Mesendoderm (in vitro differentiated cells): ENCODE measurements around the gene CCDC148.
"Not testable (repeated sequence)": the region's sequence is repeated elsewhere in the genome, so short reads cannot be mapped to it uniquely, and the experiment has no call there.

Experiments used
- DNase-seq: peaks from one replicate; pipeline ENCODE4 v3.0.0; 2013
- H2AK5ac ChIP-seq: 2 replicates; pipeline ENCODE4 v1.6.1; 2013; ENCODE audit warnings: low read length, inconsistent platforms
- H2BK120ac ChIP-seq: 2 replicates; pipeline ENCODE4 v1.6.1; 2013; ENCODE audit warnings: low read depth, mild to moderate bottlenecking, low read length, moderate library complexity, mixed read lengths
- H2BK15ac ChIP-seq: replicated peaks from 2 replicates; pipeline ENCODE4 v1.6.1; 2013; ENCODE audit warnings: low read depth, mild to moderate bottlenecking, moderate library complexity
- H2BK5ac ChIP-seq: 2 replicates; pipeline ENCODE4 v1.6.1; 2013; ENCODE audit warnings: low read length, inconsistent platforms
- H3K18ac ChIP-seq: 2 replicates; pipeline ENCODE4 v1.6.1; 2013; ENCODE audit warnings: mild to moderate bottlenecking, low read length, mixed read lengths
- H3K23ac ChIP-seq: one replicate; pipeline ENCODE4 v1.6.1; 2013; ENCODE audit warnings: low read length
- H3K27ac ChIP-seq: 2 replicates; pipeline ENCODE4 v1.5.1; 2013; ENCODE audit warnings: low read depth, mild to moderate bottlenecking, inconsistent platforms, low read length, moderate library complexity
- H3K27me3 ChIP-seq: 2 replicates; pipeline ENCODE4 v1.6.1; 2013; ENCODE audit warnings: low read length, control low read depth, mild to moderate bottlenecking, inconsistent platforms; ENCODE audit not compliant: insufficient read depth, poor library complexity
- H3K36me3 ChIP-seq: 2 replicates; pipeline ENCODE4 v1.6.1; 2013; ENCODE audit warnings: low read length, inconsistent platforms; ENCODE audit not compliant: control insufficient read depth, insufficient read depth
- H3K4ac ChIP-seq: one replicate; pipeline ENCODE4 v1.6.1; 2013; ENCODE audit warnings: low read depth, mild to moderate bottlenecking, low read length, moderate library complexity
- H3K4me1 ChIP-seq: 2 replicates; pipeline ENCODE4 v1.6.1; 2013; ENCODE audit warnings: low read depth, low read length, inconsistent platforms; ENCODE audit not compliant: control insufficient read depth
- H3K4me2 ChIP-seq: 2 replicates; pipeline ENCODE4 v1.6.1; 2013; ENCODE audit warnings: low read length
- H3K4me3 ChIP-seq: 2 replicates; pipeline ENCODE4 v1.5.1; 2013; ENCODE audit warnings: mild to moderate bottlenecking, low read length
- H3K56ac ChIP-seq: one replicate; pipeline ENCODE4 v1.6.1; 2013; ENCODE audit warnings: low read length
- H3K79me1 ChIP-seq: 2 replicates; pipeline ENCODE4 v1.6.1; 2013; ENCODE audit warnings: low read length, inconsistent platforms
- H3K79me2 ChIP-seq: 2 replicates; pipeline ENCODE4 v1.6.1; 2013; ENCODE audit warnings: mild to moderate bottlenecking, low read length; ENCODE audit not compliant: control insufficient read depth, insufficient read depth
- H3K9ac ChIP-seq: 2 replicates; pipeline ENCODE4 v1.6.1; 2013; ENCODE audit warnings: low read length, inconsistent platforms
- H4K5ac ChIP-seq: one replicate; pipeline ENCODE4 v1.6.1; 2013; ENCODE audit warnings: low read length
- H4K8ac ChIP-seq: one replicate; pipeline ENCODE4 v1.6.1; 2013; ENCODE audit warnings: low read depth, mild to moderate bottlenecking, control low read depth, low read length, moderate library complexity
- WGBS: extraction: QIAGEN DNeasy Blood & Tissue Kit; methylation state at CpG from one replicate; pipeline ENCODE4 v1.1.7; 2013; ENCODE audit warnings: low lambda C conversion rate, missing lambda C conversion rate; ENCODE audit not compliant: insufficient coverage; ENCODE audit errors: extremely low coverage; 5-methylcytosine and 5-hydroxymethylcytosine counted together

CCDC148 gene

GRCh38 chr2:158473300-158473699, 16.7 kb upstream of the CCDC148 start:
- H3K4ac ChIP-seq, H3K23ac ChIP-seq, H3K79me1 ChIP-seq, H2BK5ac ChIP-seq, H3K4me2 ChIP-seq, H3K18ac ChIP-seq, H3K9ac ChIP-seq, H4K5ac ChIP-seq, H3K27ac ChIP-seq, H3K4me3 ChIP-seq, H3K79me2 ChIP-seq, H4K8ac ChIP-seq, H3K36me3 ChIP-seq, H3K56ac ChIP-seq, H2AK5ac ChIP-seq, H3K27me3 ChIP-seq, H2BK15ac ChIP-seq, H3K4me1 ChIP-seq, DNase-seq, H2BK120ac ChIP-seq: not testable (repeated sequence)
- WGBS: no CpG with 5 or more reads among the region's 3 CpGs

- not testable (repeated sequence) for DNase-seq, H2BK15ac ChIP-seq, H3K9ac ChIP-seq, H3K4me3 ChIP-seq, H2BK5ac ChIP-seq, H4K8ac ChIP-seq, H4K5ac ChIP-seq, H3K79me2 ChIP-seq, H3K18ac ChIP-seq, H2BK120ac ChIP-seq, H3K4me1 ChIP-seq, H3K56ac ChIP-seq, H3K4me2 ChIP-seq, H2AK5ac ChIP-seq, H3K27me3 ChIP-seq, H3K23ac ChIP-seq, H3K27ac ChIP-seq, H3K36me3 ChIP-seq, H3K79me1 ChIP-seq, H3K4ac ChIP-seq
- WGBS: no CpG with 5 or more reads among the region's 3 CpGs
Observed at GRCh38 chr2:158472829-158473228, 16.3 kb upstream of the CCDC148 start.

DNA sequence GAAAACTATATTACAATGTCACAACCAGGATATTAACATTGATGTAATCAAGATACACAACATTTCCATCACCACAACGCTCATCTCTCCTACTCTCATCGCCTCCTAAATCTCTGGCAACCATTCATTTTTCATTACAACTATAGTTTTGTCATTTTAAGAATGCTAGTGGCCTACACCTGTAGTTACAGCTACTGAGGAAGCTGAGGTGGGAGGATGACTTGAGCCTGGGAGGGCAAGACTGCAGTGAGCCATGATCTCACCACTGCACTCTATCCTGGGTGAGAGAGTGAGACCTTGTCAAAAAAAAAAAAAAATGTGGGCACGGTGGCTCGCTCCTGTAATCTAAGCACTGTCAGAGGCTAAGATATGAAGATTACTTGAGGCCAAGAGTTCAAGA, 10.7 kb upstream of the CCDC148 start:
- no peak overlapping the region for H3K27ac ChIP-seq
- H3K4me3 ChIP-seq: no peak overlapping the region
- H2BK5ac ChIP-seq: no peak overlapping the region
- H3K9ac ChIP-seq: no peak overlapping the region
- no peaks in the 10 kb centered on the region for H3K27me3 ChIP-seq
- no peaks in the 10 kb centered on the region for H3K36me3 ChIP-seq
- H3K4ac ChIP-seq: no peak overlapping the region
- no peak overlapping the region for H3K56ac ChIP-seq
- H3K4me1 ChIP-seq: no peaks in the 10 kb centered on the region
- WGBS: 100% methylated on average over 2 of the region's 4 CpGs
- H4K5ac ChIP-seq: no peak overlapping the region
- no peak overlapping the region for H2AK5ac ChIP-seq
- no peak for DNase-seq
- no peak overlapping the region for H4K8ac ChIP-seq
- no peak overlapping the region for H3K23ac ChIP-seq
- no peak overlapping the region for H3K4me2 ChIP-seq
- no peak overlapping the region for H3K18ac ChIP-seq
- H3K79me1 ChIP-seq: peaks cover 9% of the 10 kb centered on the region
- H2BK15ac ChIP-seq: no peak overlapping the region
- no peak overlapping the region for H2BK120ac ChIP-seq
- H3K79me2 ChIP-seq: peaks cover 33% of the 10 kb centered on the region

- Histone ChIP-seq H3K79me2 (peaks cover 46% of the 10 kb centered on the region), H2BK5ac (no peak overlapping the region), H3K4me1 (peaks cover 3% of the 10 kb centered on the region), H3K27ac (no peak overlapping the region), H3K4me2 (no peak overlapping the region), H3K36me3 (no peaks in the 10 kb centered on the region), H3K4ac (no peak overlapping the region), H3K4me3 (no peak overlapping the region), H2AK5ac (no peak overlapping the region), H3K18ac (no peak overlapping the region), H3K9ac (no peak overlapping the region), H4K8ac (no peak overlapping the region), H3K23ac (no peak overlapping the region), H2BK15ac (no peak overlapping the region), H4K5ac (no peak overlapping the region), H2BK120ac (no peak overlapping the region), H3K27me3 (no peaks in the 10 kb centered on the region), H3K56ac (no peak overlapping the region), H3K79me1 (peaks cover 6% of the 10 kb centered on the region)
- no peak for DNase-seq
- no CpG with 5 or more reads among the region's 4 CpGs for WGBS
Observed at GRCh38 chr2:158464426-158465281, 8.1 kb upstream of the CCDC148 start.

GRCh38 chr2:158463496-158464095, 7.0 kb upstream of the CCDC148 start:
- Histone ChIP-seq H3K23ac (no peak overlapping the region), H2BK120ac (no peak overlapping the region), H4K8ac (no peak overlapping the region), H3K27me3 (no peaks in the 10 kb centered on the region), H3K4ac (no peak overlapping the region), H3K79me1 (peaks cover 6% of the 10 kb centered on the region), H4K5ac (no peak overlapping the region), H3K4me2 (no peak overlapping the region), H3K79me2 (peaks cover 55% of the 10 kb centered on the region), H3K27ac (no peak overlapping the region), H2BK15ac (no peak overlapping the region), H3K36me3 (no peaks in the 10 kb centered on the region), H3K4me3 (no peak overlapping the region), H2BK5ac (no peak overlapping the region), H3K4me1 (peaks cover 3% of the 10 kb centered on the region), H3K9ac (no peak overlapping the region), H3K56ac (no peak overlapping the region), H2AK5ac (no peak overlapping the region), H3K18ac (no peak overlapping the region)
- no peak for DNase-seq
- WGBS: no CpG with 5 or more reads among the region's 6 CpGs
